Spleen (tissue), 7 donors: Measurements from ENCODE around the gene TMEM181.

ENCODE experiments used
- CTCF ChIP-seq, 11 experiments: fragments of 200-600 bp in 7 of 11; fragments of 450-650 bp in 4 of 11; sonication (generic) in 4 of 11; IDR thresholded peaks in 8 of 11; conservative IDR thresholded peaks in 3 of 11; 1 replicate in 7 of 11; 2 replicates in 4 of 11; pipeline versions ENCODE4 v1.4.0 to v1.8.0; 2016 to 2021; ENCODE audit warnings: antibody characterized with exemption in 11 of 11, inconsistent platforms in 4 of 11, mild to moderate bottlenecking in 1 of 11
- POLR2A ChIP-seq, 3 donors: fragments of 450-650 bp; IDR thresholded peaks; one replicate each; pipeline ENCODE4 v1.5.1; 2017; ENCODE audit warnings: antibody characterized with exemption in 3 of 3, mild to moderate bottlenecking in 1 of 3
- POLR2AphosphoS5 ChIP-seq, 3 donors: sonication (generic); formaldehyde crosslinking; IDR thresholded peaks; one replicate each; pipeline ENCODE4 v1.5.1; 2017; ENCODE audit warnings: antibody characterized with exemption in 3 of 3
- donor health status: DM: no; HTN: no; CAD: no; lungs with moderate emphysema.
- donor health status: DM: no; HTN: no; CAD: no.
- donor health status: DM: no; HTN: no; CAD: no.

GRCh38 chr6:158649289-158650143, 89.6 kb downstream of the TMEM181 start, which contains the start of gene SYTL3:
- TF ChIP-seq CTCF (IDR thresholded peaks at IDR 0.05 in 8 of 11, conservative IDR thresholded peaks at IDR 0.05 in 3 of 11) (no peak), POLR2A (IDR thresholded peaks at IDR 0.05) (peak in 2 of 3 donors; percentile 37 to 59), POLR2AphosphoS5 (IDR thresholded peaks at IDR 0.05) (peak; percentile 53 to 99 (median 84))
